Upper lobe of right lung (tissue), 1 donor: ENCODE results near the gene ACTA2. TPM values are rescaled to one million over a fixed set of nuclear protein-coding genes. Genes with fewer than 3 reads are reported as not detected.

Experiments
- ATAC-seq: fragments of 200-7000 bp; cut with Tn5 transposase; one replicate; pipeline ENCODE4 v1.9.1; 2020; ENCODE audit warnings: mild to moderate bottlenecking, moderate library complexity
- DNase-seq: peaks from one replicate; pipeline ENCODE4 v3.0.0-alpha.2; 2020
- H3K27ac ChIP-seq: fragments of 200-600 bp; one replicate; pipeline ENCODE4 v1.8.0; 2022
- H3K27me3 ChIP-seq: fragments of 200-600 bp; one replicate; pipeline ENCODE4 v1.8.0; 2022; ENCODE audit warnings: mild to moderate bottlenecking
- H3K36me3 ChIP-seq: fragments of 200-600 bp; one replicate; pipeline ENCODE4 v1.8.0; 2022
- H3K4me1 ChIP-seq: fragments of 200-600 bp; one replicate; pipeline ENCODE4 v1.8.0; 2022
- H3K4me3 ChIP-seq: fragments of 200-600 bp; one replicate; pipeline ENCODE4 v1.8.0; 2022; ENCODE audit warnings: mild to moderate bottlenecking
- H3K9me3 ChIP-seq: fragments of 200-600 bp; one replicate; pipeline ENCODE4 v1.8.0; 2022
- intact Hi-C: fragments of 100-400 bp; cut with DNase I; formaldehyde crosslinking; loops from one replicate; pipeline ENCODE4 v1.11.0; 2022
- total RNA-seq: library from RNA; stranded (reverse); fragmentation: NEBNext Ultra II Directional; extraction: Animal tissue kit (Norgen Biotek cat#: 25700); gene quantifications from one replicate; pipeline ENCODE4 v1.2.1, GENCODE V29; 2021
- TF ChIP-seq, protein P1 (sequence below): fragments of 200-600 bp; IDR thresholded peaks from one replicate; pipeline ENCODE4 v1.8.0; 2022; ENCODE audit warnings: antibody characterized with exemption
- donor health status: DM: no; HTN: yes; CAD: no; lungs with severe emphysema.

ACTA2 gene
- total RNA-seq, 1 donor from 2014 or later = 478 TPM

DNA sequence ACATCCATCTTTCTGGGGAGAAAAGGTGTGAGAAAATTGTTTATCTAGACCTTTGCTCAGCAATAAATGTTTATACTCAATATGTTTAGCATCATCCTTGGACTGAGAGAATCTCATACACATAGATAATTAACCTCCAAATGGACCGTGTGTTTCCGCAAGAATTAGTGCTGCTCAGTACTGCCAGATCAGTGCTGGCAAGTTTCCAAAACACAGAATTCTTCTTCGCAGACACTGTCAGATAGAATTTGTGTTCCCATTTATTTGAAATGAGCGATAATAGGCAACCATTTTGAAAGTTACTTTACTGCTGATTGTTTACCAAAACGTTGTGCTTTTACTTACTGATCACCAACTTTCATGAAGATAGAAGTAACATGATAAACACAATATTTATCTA, 38.8 kb downstream of the ACTA2 start:
- Histone ChIP-seq H3K27ac (no peak overlapping the region), H3K36me3 (no peaks in the 10 kb centered on the region), H3K27me3 (no peaks in the 10 kb centered on the region), H3K4me1 (no peaks in the 10 kb centered on the region), H3K9me3 (no peaks in the 10 kb centered on the region), H3K4me3 (no peak overlapping the region)
- DNase-seq (no peak), ATAC-seq (no peak)
- intact Hi-C loops = no loop called here
- TF ChIP-seq, protein P1, sequence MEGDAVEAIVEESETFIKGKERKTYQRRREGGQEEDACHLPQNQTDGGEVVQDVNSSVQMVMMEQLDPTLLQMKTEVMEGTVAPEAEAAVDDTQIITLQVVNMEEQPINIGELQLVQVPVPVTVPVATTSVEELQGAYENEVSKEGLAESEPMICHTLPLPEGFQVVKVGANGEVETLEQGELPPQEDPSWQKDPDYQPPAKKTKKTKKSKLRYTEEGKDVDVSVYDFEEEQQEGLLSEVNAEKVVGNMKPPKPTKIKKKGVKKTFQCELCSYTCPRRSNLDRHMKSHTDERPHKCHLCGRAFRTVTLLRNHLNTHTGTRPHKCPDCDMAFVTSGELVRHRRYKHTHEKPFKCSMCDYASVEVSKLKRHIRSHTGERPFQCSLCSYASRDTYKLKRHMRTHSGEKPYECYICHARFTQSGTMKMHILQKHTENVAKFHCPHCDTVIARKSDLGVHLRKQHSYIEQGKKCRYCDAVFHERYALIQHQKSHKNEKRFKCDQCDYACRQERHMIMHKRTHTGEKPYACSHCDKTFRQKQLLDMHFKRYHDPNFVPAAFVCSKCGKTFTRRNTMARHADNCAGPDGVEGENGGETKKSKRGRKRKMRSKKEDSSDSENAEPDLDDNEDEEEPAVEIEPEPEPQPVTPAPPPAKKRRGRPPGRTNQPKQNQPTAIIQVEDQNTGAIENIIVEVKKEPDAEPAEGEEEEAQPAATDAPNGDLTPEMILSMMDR = no peak

DNA sequence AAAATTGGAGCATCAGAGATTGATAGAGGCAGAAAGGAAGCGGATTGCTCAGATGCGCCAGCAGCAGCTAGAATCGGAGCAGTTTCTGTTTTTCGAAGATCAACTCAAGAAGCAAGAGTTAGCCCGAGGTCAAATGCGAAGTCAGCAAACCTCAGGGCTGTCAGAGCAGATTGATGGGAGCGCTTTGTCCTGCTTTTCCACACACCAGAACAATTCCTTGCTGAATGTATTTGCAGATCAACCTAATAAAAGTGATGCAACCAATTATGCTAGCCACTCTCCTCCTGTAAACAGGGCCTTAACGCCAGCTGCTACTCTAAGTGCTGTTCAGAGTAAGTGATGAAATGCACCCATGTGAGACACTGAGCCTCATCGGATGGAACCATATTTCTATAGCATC, 39.4 kb downstream of the ACTA2 start:
- Histone ChIP-seq H3K27ac (no peak overlapping the region), H3K4me3 (no peak overlapping the region), H3K9me3 (no peaks in the 10 kb centered on the region), H3K36me3 (no peaks in the 10 kb centered on the region), H3K4me1 (no peaks in the 10 kb centered on the region), H3K27me3 (no peaks in the 10 kb centered on the region)
- no peak for DNase-seq
- ATAC-seq = no peak
- TF ChIP-seq, protein P1 = no peak
- intact Hi-C loops = no loop called here

DNA sequence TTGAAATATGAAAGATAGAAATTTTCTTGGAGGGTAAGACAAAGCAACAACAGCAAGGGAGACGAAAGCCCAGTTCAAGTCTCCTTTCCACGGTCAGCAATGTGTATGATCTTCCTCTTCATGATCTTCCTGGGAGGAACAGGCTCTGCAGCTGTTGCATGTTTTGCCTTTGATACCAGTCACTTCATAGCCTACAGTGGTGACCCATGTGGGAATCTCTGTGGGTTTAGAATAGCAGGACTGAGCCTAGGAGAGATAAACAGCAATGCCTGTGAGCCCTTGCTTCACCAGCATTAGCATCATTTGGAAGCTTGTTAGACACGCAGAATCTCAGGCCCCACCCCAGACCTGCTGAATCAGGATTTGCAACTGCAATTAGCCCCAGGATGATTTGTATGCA, 40.7 kb downstream of the ACTA2 start:
- no peak for DNase-seq
- Histone ChIP-seq H3K27ac (no peak overlapping the region), H3K9me3 (no peaks in the 10 kb centered on the region), H3K27me3 (no peaks in the 10 kb centered on the region), H3K4me3 (no peak overlapping the region), H3K36me3 (no peaks in the 10 kb centered on the region), H3K4me1 (no peaks in the 10 kb centered on the region)
- TF ChIP-seq, protein P1 = no peak
- ATAC-seq = no peak
- intact Hi-C loops = no loop called here

DNA sequence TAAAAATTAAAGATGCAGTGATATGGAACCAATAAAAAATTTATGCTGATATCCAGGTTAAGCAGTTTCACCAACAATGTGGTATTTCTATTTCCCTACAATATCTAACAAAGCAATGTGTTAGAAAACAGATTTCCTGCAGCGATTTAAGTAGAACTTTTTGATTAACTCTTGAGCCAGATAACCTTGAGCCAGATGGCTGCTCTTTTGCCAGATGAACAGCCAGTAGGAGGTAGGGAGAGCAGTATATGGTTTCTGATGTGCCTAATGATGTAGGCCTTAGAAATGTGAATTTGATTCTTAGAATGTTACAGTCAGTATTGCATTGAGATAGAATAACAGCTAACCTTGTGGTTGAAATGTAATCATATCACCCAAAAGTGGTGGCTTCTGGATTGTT, 41.5 kb downstream of the ACTA2 start:
- ATAC-seq = no peak
- TF ChIP-seq, protein P1 = no peak
- H3K9me3 ChIP-seq = no peaks in the 10 kb centered on the region
- H3K27ac ChIP-seq = no peak overlapping the region
- H3K36me3 ChIP-seq = no peaks in the 10 kb centered on the region
- no peaks in the 10 kb centered on the region for H3K4me1 ChIP-seq
- intact Hi-C loops = no loop called here
- no peak overlapping the region for H3K4me3 ChIP-seq
- H3K27me3 ChIP-seq = no peaks in the 10 kb centered on the region
- no peak for DNase-seq

DNA sequence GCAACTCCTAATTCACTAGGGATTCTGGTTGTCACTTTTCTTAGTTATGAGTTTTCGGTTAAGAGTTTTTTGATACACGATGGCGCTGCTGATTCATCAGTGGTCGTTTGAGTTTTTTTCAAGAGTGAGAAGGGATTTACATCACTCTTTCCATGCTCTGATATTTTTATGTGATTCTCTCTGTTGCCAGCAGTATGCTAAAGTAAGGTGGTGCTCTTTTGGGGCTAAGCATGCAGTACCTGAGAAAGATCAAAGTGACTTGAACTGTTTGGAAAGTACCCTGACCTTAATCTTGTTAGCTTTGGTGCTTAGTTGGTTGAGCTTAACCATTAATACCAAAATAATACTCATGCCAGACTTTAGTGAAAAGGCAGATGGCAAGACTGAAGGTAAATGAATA, 44.4 kb downstream of the ACTA2 start:
- TF ChIP-seq, protein P1 = no peak
- H3K4me3 ChIP-seq = no peak overlapping the region
- no peak overlapping the region for H3K27ac ChIP-seq
- peaks cover 5% of the 10 kb centered on the region for H3K36me3 ChIP-seq
- H3K9me3 ChIP-seq = no peaks in the 10 kb centered on the region
- no peak for DNase-seq
- no peak for ATAC-seq
- H3K4me1 ChIP-seq = no peaks in the 10 kb centered on the region
- intact Hi-C loops = no loop called here
- H3K27me3 ChIP-seq = no peaks in the 10 kb centered on the region

DNA sequence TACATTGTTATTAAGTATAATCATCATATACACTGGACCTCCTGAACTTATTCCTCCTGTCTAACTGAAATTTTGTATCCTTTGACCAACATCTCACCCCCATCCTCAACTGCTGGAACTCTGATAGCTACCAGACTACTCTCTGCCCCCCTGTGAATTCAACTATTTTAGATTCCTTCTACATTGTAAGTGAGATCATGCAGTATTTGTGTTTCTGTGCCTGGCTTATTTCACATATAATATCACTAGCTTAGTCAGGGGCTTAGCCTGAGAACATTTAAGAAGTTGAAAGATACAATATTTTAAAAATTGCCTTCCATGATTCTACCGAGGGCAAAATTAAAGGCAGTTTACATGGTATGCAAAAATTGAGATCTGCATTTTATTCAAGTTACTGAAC, 45.7 kb downstream of the ACTA2 start:
- H3K36me3 ChIP-seq = peaks cover 5% of the 10 kb centered on the region
- no peak overlapping the region for H3K4me3 ChIP-seq
- H3K9me3 ChIP-seq = no peaks in the 10 kb centered on the region
- no peak for ATAC-seq
- no peak overlapping the region for H3K27ac ChIP-seq
- DNase-seq = no peak
- TF ChIP-seq, protein P1 = no peak
- intact Hi-C loops = no loop called here
- peaks cover 1% of the 10 kb centered on the region for H3K4me1 ChIP-seq
- no peaks in the 10 kb centered on the region for H3K27me3 ChIP-seq
